GM12878 (cell line): ENCODE data around the gene AMY2B. TPM values are rescaled to one million over a fixed set of nuclear protein-coding genes. Genes with fewer than 3 reads are reported as not detected.

Experiments
- ATAC-seq: fragments of 200-7000 bp; cut with Tn5 transposase; 3 replicates; pipeline ENCODE4 v1.9.1; 2020; ENCODE audit warnings: mild to moderate bottlenecking, moderate library complexity
- BruUV-seq: library from RNA; stranded (reverse); fragments of 400-500 nt; replicated peaks from 2 replicates; lab custom pipeline; 2021; lab: Mats Ljungman, UMichigan
- CTCF ChIA-PET: fragments of 300-600 bp; sonication (Branson Sonifier 250); formaldehyde crosslinking; extraction: SDS; loops from one replicate; lab custom pipeline; 2021; ENCODE audit warnings: inconsistent platforms; lab: Yijun Ruan, JAX
- POLR2A ChIA-PET: fragments of 350-600 bp; formaldehyde crosslinking; extraction: SDS; loops from one replicate; lab custom pipeline; 2021; ENCODE audit warnings: inconsistent platforms; lab: Charles Lee
- RAD21 ChIA-PET: fragments of 300-600 bp; sonication (Branson Sonifier 250); formaldehyde crosslinking; loops from one replicate; lab custom pipeline; 2023; ENCODE audit warnings: antibody characterized with exemption; ENCODE audit not compliant: unreplicated experiment; lab: Charles Lee
- SMC1A ChIA-PET: fragments of 300-600 bp; sonication (Branson Sonifier 250); formaldehyde crosslinking; loops from one replicate; lab custom pipeline; 2023; ENCODE audit not compliant: unreplicated experiment, uncharacterized antibody; lab: Charles Lee
- DNase-seq: peaks from one replicate; pipeline ENCODE4 v3.0.0-alpha.2; 2011; ENCODE audit warnings: low read depth, low spot score
- FAIRE-seq: peaks from 3 replicates; lab custom pipeline; 2011; peaks lifted over from hg19 to GRCh38; lab: Jason Lieb, UNC
- H2AFZ ChIP-seq: 2 replicates; pipeline ENCODE4 v1.6.0; 2011; ENCODE audit warnings: low read depth, low read length, control low read depth; ENCODE audit not compliant: control insufficient read depth
- H3K27ac ChIP-seq: 2 replicates; pipeline ENCODE4 v1.5.1; 2011; ENCODE audit warnings: control low read depth; ENCODE audit not compliant: control insufficient read depth, insufficient read depth
- H3K27me3 ChIP-seq, 2 experiments: replicated peaks in 1 of 2; 2 replicates each; pipeline versions ENCODE4 v1.6.0 to v1.6.1; 2011; ENCODE audit warnings: low read length in 1 of 2; ENCODE audit not compliant: control insufficient read depth in 2 of 2, insufficient read depth in 2 of 2
- H3K36me3 ChIP-seq, 2 experiments: 2 replicates each; pipeline ENCODE4 v1.5.1; 2011; ENCODE audit warnings: low read length in 1 of 2; ENCODE audit not compliant: control insufficient read depth in 2 of 2, insufficient read depth in 2 of 2
- H3K4me1 ChIP-seq: 2 replicates; pipeline ENCODE4 v1.6.1; 2011; ENCODE audit warnings: mild to moderate bottlenecking, low read length, moderate library complexity, mixed read lengths; ENCODE audit not compliant: control insufficient read depth, insufficient read depth
- H3K4me2 ChIP-seq: 2 replicates; pipeline ENCODE4 v1.6.0; 2011; ENCODE audit warnings: control low read depth; ENCODE audit not compliant: control insufficient read depth, insufficient read depth
- H3K4me3 ChIP-seq: fragments of 200-600 bp; sonication (generic); 2 replicates; pipeline ENCODE4 v1.5.1; 2016
- H3K79me2 ChIP-seq: 2 replicates; pipeline ENCODE4 v1.6.0; 2011; ENCODE audit warnings: low read length; ENCODE audit not compliant: control insufficient read depth, insufficient read depth
- H3K9ac ChIP-seq: 2 replicates; pipeline ENCODE4 v1.8.0; 2011; ENCODE audit warnings: low read length, control low read depth, mixed read lengths; ENCODE audit not compliant: control insufficient read depth, insufficient read depth
- H3K9me3 ChIP-seq: replicated peaks from 3 replicates; pipeline ENCODE4 v1.5.1; 2011; ENCODE audit warnings: mild to moderate bottlenecking, low read length; ENCODE audit not compliant: control insufficient read depth, insufficient read depth
- H4K20me1 ChIP-seq: 2 replicates; pipeline ENCODE4 v1.6.0; 2011; ENCODE audit not compliant: control insufficient read depth, insufficient read depth
- ASH2L ChIP-seq: fragments of 300-600, 200-600 bp; sonication (generic); IDR thresholded peaks from 2 replicates; pipeline ENCODE4 v1.6.1; 2017; ENCODE audit warnings: low read depth, mild to moderate bottlenecking, borderline replicate concordance
- CEBPB ChIP-seq, 2 experiments: fragments of 150-350 bp in 1 of 2; IDR thresholded peaks; 2 replicates each; pipeline ENCODE4 v1.6.1; 2012 to 2014; ENCODE audit warnings: low read depth in 2 of 2, low read length in 2 of 2, borderline replicate concordance in 1 of 2, inconsistent platforms in 1 of 2
- KDM1A ChIP-seq: fragments of 200-600 bp; sonication (generic); IDR thresholded peaks from 2 replicates; pipeline ENCODE4 v1.6.1; 2016; ENCODE audit warnings: borderline replicate concordance
- NR2F1 ChIP-seq: fragments of 450-650 bp; conservative IDR thresholded peaks from 2 replicates; pipeline ENCODE4 v1.6.1; 2017; ENCODE audit warnings: mild to moderate bottlenecking
- USF2 ChIP-seq: IDR thresholded peaks from 2 replicates; pipeline ENCODE4 v1.6.1; 2011; ENCODE audit warnings: low read depth, low read length, improper control_type of control experiment, borderline replicate concordance
- WGBS: methylation state at CpG from one replicate; pipeline ENCODE4 v1.1.6; 2016; ENCODE audit warnings: low lambda C conversion rate; ENCODE audit not compliant: insufficient replicate concordance, insufficient coverage; ENCODE audit errors: missing lambda C conversion rate; 5-methylcytosine and 5-hydroxymethylcytosine counted together
- in situ Hi-C: fragments of 300-500 bp; cut with MboI; formaldehyde crosslinking; loops from 9 replicates; pipeline ENCODE4 v1.14.3; 2018; ENCODE audit warnings: mixed read lengths
- intact Hi-C: fragments of 100-400 bp; cut with micrococcal nuclease; formaldehyde crosslinking; loops from one replicate; pipeline ENCODE4 v1.14.2; 2022; ENCODE audit not compliant: unreplicated experiment
- polyA plus RNA-seq, 11 experiments: library from polyadenylated mRNA; depleted of rRNA in 4 of 11; unstranded in 6 of 11; stranded (reverse) in 5 of 11; fragments of >200 nt; fragmentation: Nextera tagmentation in 4 of 11; fragmentation: Illumina TruSeq in 1 of 11; extraction: Ambion mirVana in 4 of 11; extraction: Trizol in 1 of 11; gene quantifications; 1 replicate in 1 of 11; 2 replicates in 10 of 11; pipeline versions ENCODE4 v1.2.1 to v1.2.3, GENCODE V29; 2011 to 2016; ENCODE audit warnings: inconsistent platforms in 2 of 11, missing spikeins in 2 of 11, low read depth in 1 of 11
- total RNA-seq, 4 experiments: library from RNA; depleted of rRNA in 3 of 4; stranded (reverse); fragments of >200 nt in 3 of 4; fragmentation: Illumina TruSeq in 1 of 4; extraction: Trizol in 1 of 4; gene quantifications; 2 replicates each; pipeline versions ENCODE4 v1.2.1 to v1.2.3, GENCODE V29; 2013 to 2021

The AMY2B gene
- total and polyA plus RNA-seq, 10 of the 15 experiments (the other 5 are each of a cell fraction or from before 2014, with no cell fraction given) = 2.1 to 9.9 (median 4.8) TPM

DNA sequence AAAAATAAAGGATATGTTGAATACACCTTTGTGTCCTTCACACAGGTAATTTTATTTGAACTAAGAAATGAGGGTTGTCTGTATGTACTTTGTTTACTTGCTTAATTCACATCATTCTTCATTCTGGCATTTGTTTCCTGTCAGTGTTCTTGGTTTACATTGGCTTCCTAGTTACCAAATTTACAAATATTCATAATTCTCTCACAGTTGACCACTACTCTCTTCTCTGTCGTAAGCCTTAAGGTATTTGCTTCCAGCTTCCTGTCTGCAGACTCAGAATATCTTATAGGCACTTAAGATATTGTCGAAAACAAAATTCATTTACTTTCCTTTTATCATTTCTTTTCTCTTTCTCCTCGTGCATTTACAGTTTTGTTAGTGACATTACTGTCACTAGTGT is 30.0 kb upstream of the AMY2B start (continued):
- no peak for TF ChIP-seq CEBPB (IDR thresholded peaks at IDR 0.05; ENCODE audit: borderline replicate concordance in 1 of 2, low read depth in 2 of 2, low read length in 2 of 2)

DNA sequence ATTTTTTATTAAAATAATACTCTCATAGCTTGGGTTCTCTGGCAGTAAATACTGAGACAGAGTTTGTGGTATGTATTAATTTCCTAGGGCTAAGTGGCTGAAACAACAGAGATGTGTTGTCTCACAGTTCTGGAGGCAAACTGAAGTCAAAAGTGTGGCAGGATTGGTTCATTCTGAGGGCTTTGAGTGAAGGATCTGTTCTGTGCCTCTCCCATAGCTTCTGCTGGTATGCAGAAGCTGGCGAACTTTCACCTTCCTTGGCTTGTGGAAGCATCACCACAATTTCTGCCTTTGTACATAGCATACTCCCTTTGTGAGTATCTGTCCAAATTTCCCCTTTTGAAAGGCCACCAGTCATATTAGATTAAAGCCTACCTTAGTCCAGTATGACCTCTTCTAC is 24.9 kb upstream of the AMY2B start:
- no TSS peak for BruUV-seq
- RAD21 ChIA-PET = no interaction called here
- H3K4me3 ChIP-seq = no peak overlapping the region
- no peaks in the 10 kb centered on the region for H3K27me3 ChIP-seq
- no peak for DNase-seq
- CTCF ChIA-PET = interaction anchor here (0.9 to 1.1 kb wide), 2 partner anchors 18 to 31 kb away, joined by 3 to 4 read pairs; no protein-coding TSS in a partner anchor
- FAIRE-seq = no peak
- H3K9me3 ChIP-seq = no peaks in the 10 kb centered on the region
- 100% methylated on average over 1 of the region's 1 CpG for WGBS
- SMC1A ChIA-PET = no interaction called here
- no peaks in the 10 kb centered on the region for H4K20me1 ChIP-seq
- no peaks in the 10 kb centered on the region for H3K79me2 ChIP-seq
- peaks cover 3 to 16% of the 10 kb centered on the region in 2 experiments for H3K36me3 ChIP-seq
- no peak for ATAC-seq
- no peak overlapping the region for H3K4me2 ChIP-seq
- in situ Hi-C loops = no loop called here
- no peak overlapping the region for H2AFZ ChIP-seq
- H3K4me1 ChIP-seq = no peaks in the 10 kb centered on the region
- H3K9ac ChIP-seq = no peak overlapping the region
- H3K27ac ChIP-seq = no peak overlapping the region
- no peak for TF ChIP-seq ASH2L
- TF ChIP-seq NR2F1 = no peak
- no peak for TF ChIP-seq USF2
- no peak for TF ChIP-seq KDM1A
- TF ChIP-seq, all 136 proteins: peak for 0
- intact Hi-C loops = no loop called here
- POLR2A ChIA-PET = no interaction called here
